PC-3 (cell line): ENCODE results near the gene POM121. TPM values are rescaled to one million over a fixed set of nuclear protein-coding genes. Genes with fewer than 3 reads are reported as not detected.
A peak's percentile ranks its signal among the peaks of the same experiment; 100 is the strongest.
"Not testable (repeated sequence)": the region's sequence is repeated elsewhere in the genome, so short reads cannot be mapped to it uniquely, and the experiment has no call there.

ENCODE experiments used
- ATAC-seq: fragments of 200-7000 bp; cut with Tn5 transposase; 2 replicates; pipeline ENCODE4 v1.9.1; 2020; ENCODE audit warnings: mild to moderate bottlenecking, moderate library complexity
- BruUV-seq: library from RNA; stranded (reverse); fragments of 400-500 nt; replicated peaks from 2 replicates; lab custom pipeline; 2021; lab: Mats Ljungman, UMichigan
- CTCF ChIA-PET: fragments of 300-600 bp; sonication (Branson Sonifier 250); formaldehyde crosslinking; loops from one replicate; lab custom pipeline; 2022; ENCODE audit warnings: antibody characterized with exemption; lab: Charles Lee
- POLR2A ChIA-PET: fragments of 300-600 bp; sonication (Branson Sonifier 250); formaldehyde crosslinking; loops from one replicate; lab custom pipeline; 2022; ENCODE audit warnings: antibody characterized with exemption; ENCODE audit not compliant: unreplicated experiment; lab: Charles Lee
- DNase-seq: peaks from one replicate; pipeline ENCODE4 v3.0.0-alpha.2; 2015
- H2AFZ ChIP-seq: fragments of 300-600 bp; sonication (generic); 2 replicates; pipeline ENCODE4 v1.6.0; 2016; ENCODE audit warnings: antibody characterized with exemption, low read length
- H3F3A ChIP-seq: fragments of 300-600 bp; sonication (generic); one replicate; pipeline ENCODE4 v1.6.0; 2017; ENCODE audit warnings: antibody characterized with exemption, low read length, control low read depth, mild to moderate bottlenecking; ENCODE audit not compliant: unreplicated experiment
- H3K27ac ChIP-seq: fragments of 300-600 bp; sonication (generic); 2 replicates; pipeline ENCODE4 v1.5.1; 2016; ENCODE audit warnings: mild to moderate bottlenecking, low read length
- H3K27me3 ChIP-seq: fragments of 300-600 bp; sonication (generic); 2 replicates; pipeline ENCODE4 v1.6.1; 2016; ENCODE audit warnings: low read length, mixed read lengths
- H3K36me3 ChIP-seq: fragments of 300-600 bp; sonication (generic); 2 replicates; pipeline ENCODE4 v1.6.1; 2016; ENCODE audit warnings: low read depth, mixed run types, low read length, mixed read lengths
- H3K4me1 ChIP-seq: fragments of 300-600 bp; sonication (generic); 2 replicates; pipeline ENCODE4 v1.5.1; 2016; ENCODE audit warnings: low read length; ENCODE audit not compliant: insufficient read depth
- H3K4me2 ChIP-seq: fragments of 300-600 bp; sonication (generic); 2 replicates; pipeline ENCODE4 v1.6.0; 2016; ENCODE audit warnings: low read length
- H3K4me3 ChIP-seq: fragments of 300-600 bp; sonication (generic); 2 replicates; pipeline ENCODE4 v1.5.1; 2016; ENCODE audit warnings: mild to moderate bottlenecking, low read length, mixed read lengths
- H3K79me2 ChIP-seq: fragments of 300-600 bp; sonication (generic); 2 replicates; pipeline ENCODE4 v1.6.1; 2017; ENCODE audit warnings: low read length, mixed read lengths
- H3K9ac ChIP-seq: fragments of 300-600 bp; sonication (generic); 2 replicates; pipeline ENCODE4 v1.6.0; 2016; ENCODE audit warnings: mild to moderate bottlenecking, low read length
- H3K9me2 ChIP-seq: fragments of 300-600 bp; sonication (generic); replicated peaks from 2 replicates; pipeline ENCODE4 v1.6.1; 2016; ENCODE audit warnings: mixed run types, low read length, mixed read lengths
- H3K9me3 ChIP-seq: fragments of 300-600 bp; sonication (generic); 2 replicates; pipeline ENCODE4 v1.6.1; 2016; ENCODE audit warnings: low read length, mixed read lengths
- H4K20me1 ChIP-seq: fragments of 300-600 bp; sonication (generic); 2 replicates; pipeline ENCODE4 v1.6.1; 2016; ENCODE audit warnings: low read length, mixed read lengths
- intact Hi-C: fragments of 100-400 bp; cut with micrococcal nuclease; formaldehyde crosslinking; loops from 2 replicates; pipeline ENCODE4 v1.9.0; 2023
- total RNA-seq: library from RNA; depleted of rRNA; stranded (reverse); fragments of >200 nt; gene quantifications from 2 replicates; pipeline ENCODE4 v1.2.3, GENCODE V29; 2014

The POM121 gene
- total RNA-seq, 1 experiment from 2014 or later, result 13.1 TPM

- H3K9me2 ChIP-seq, H3K4me1 ChIP-seq, H3K27ac ChIP-seq, H3K36me3 ChIP-seq, H3K9ac ChIP-seq, H4K20me1 ChIP-seq, H3K79me2 ChIP-seq, H3K9me3 ChIP-seq, intact Hi-C loops, H3K4me2 ChIP-seq, H2AFZ ChIP-seq, ATAC-seq, DNase-seq, POLR2A ChIA-PET, H3F3A ChIP-seq, BruUV-seq, CTCF ChIA-PET, H3K27me3 ChIP-seq, H3K4me3 ChIP-seq: not testable (repeated sequence)
Observed at GRCh38 chr7:72966892-72967291, 42.0 kb downstream of the POM121 start.

GRCh38 chr7:72968980-72969516 is 44.2 kb downstream of the POM121 start, which contains the start of gene TRIM74:
Gene TRIM74, minus strand, starts transcription at chr7:72969466. Its CDS starts 3,309 bp downstream, at chr7:72966157.
- H4K20me1 ChIP-seq, H3K4me3 ChIP-seq, H3F3A ChIP-seq, POLR2A ChIA-PET, H3K27me3 ChIP-seq, H2AFZ ChIP-seq, H3K4me2 ChIP-seq, H3K36me3 ChIP-seq, DNase-seq, BruUV-seq, H3K79me2 ChIP-seq, ATAC-seq, CTCF ChIA-PET, H3K9ac ChIP-seq, H3K27ac ChIP-seq, intact Hi-C loops, H3K9me3 ChIP-seq, H3K9me2 ChIP-seq, H3K4me1 ChIP-seq: not testable (repeated sequence)

DNA sequence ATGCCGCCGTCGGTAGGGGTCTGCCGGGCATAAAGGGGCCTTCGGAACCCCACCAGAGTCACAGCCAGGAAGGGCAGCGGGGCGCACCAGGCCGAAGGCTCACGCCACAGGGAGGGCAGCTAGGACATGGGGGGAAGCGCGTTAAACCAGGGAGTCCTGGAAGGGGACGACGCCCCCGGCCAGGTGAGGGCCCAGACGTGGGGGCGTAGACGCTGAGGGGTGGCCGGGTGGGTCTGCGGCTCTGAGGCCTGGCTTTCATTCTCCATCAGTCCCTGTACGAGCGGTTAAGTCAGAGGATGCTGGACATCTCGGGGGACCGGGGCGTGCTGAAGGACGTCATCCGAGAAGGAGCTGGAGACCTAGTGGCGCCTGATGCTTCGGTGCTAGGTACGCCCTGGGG is 44.8 kb downstream of the POM121 start:
- H4K20me1 ChIP-seq, CTCF ChIA-PET, H3K9me2 ChIP-seq, H3K4me2 ChIP-seq, H3K4me3 ChIP-seq, ATAC-seq, DNase-seq, H3K9me3 ChIP-seq, POLR2A ChIA-PET, H3K4me1 ChIP-seq, H2AFZ ChIP-seq, H3F3A ChIP-seq, intact Hi-C loops, H3K79me2 ChIP-seq, H3K36me3 ChIP-seq, H3K9ac ChIP-seq, H3K27me3 ChIP-seq, BruUV-seq, H3K27ac ChIP-seq: not testable (repeated sequence)

- H3F3A ChIP-seq, H3K79me2 ChIP-seq, H3K9ac ChIP-seq, POLR2A ChIA-PET, H3K9me2 ChIP-seq, H3K27ac ChIP-seq, H4K20me1 ChIP-seq, BruUV-seq, H3K27me3 ChIP-seq, H3K4me1 ChIP-seq, DNase-seq, H3K36me3 ChIP-seq, CTCF ChIA-PET, H3K4me2 ChIP-seq, H3K4me3 ChIP-seq, H2AFZ ChIP-seq, H3K9me3 ChIP-seq, intact Hi-C loops: not testable (repeated sequence)
- peak; percentile 27; the same call in 1 of the 2 replicates for ATAC-seq
Observed at GRCh38 chr7:72971505-72971904, 46.6 kb downstream of the POM121 start.

- not testable (repeated sequence) for ATAC-seq, H3K9me2 ChIP-seq
Observed at GRCh38 chr7:72974781-72975180, 49.9 kb downstream of the POM121 start.

DNA sequence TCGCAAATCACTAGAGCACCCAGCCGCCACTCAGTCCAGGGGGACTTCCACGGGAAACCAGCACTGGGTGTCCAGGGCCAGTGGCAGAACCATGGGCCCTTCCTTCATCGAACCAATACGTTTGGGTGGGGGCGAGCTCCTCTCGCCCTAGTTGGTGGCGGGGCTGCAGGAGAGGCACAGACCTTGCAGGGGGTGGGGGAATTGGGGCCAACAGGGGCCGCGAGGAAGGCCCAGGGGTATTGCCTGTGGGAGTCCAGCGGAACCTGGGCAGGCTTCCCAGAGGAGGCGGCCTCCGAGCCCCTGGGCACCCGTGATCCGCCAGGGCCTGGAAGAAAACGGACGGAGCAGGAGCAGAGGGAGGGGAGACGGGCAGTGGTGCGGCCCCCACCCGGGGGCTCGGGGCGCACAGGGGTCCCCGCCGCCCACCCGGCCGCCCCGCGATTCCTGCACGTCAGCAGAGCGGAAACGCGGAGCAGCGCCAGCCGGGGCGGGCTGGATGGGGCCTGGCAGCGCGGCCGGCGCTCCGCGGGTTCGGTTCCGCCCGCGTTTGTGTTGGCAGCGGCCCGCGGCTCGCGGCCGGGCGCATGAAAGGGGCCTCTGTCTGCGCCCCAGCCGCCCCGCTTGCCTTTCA is 50.9 kb downstream of the POM121 start:
- H3K27ac ChIP-seq, H3K9ac ChIP-seq, H3K4me1 ChIP-seq, H2AFZ ChIP-seq, H3K4me2 ChIP-seq, H3F3A ChIP-seq, H3K9me2 ChIP-seq, H3K36me3 ChIP-seq, ATAC-seq, H3K9me3 ChIP-seq, intact Hi-C loops, H3K4me3 ChIP-seq, H3K79me2 ChIP-seq, DNase-seq, POLR2A ChIA-PET, CTCF ChIA-PET, BruUV-seq, H3K27me3 ChIP-seq, H4K20me1 ChIP-seq: not testable (repeated sequence)

More at GRCh38 chr7:72974781-72975180, 49.9 kb downstream of the POM121 start:
- BruUV-seq, H3K9me3 ChIP-seq, H3F3A ChIP-seq, H3K79me2 ChIP-seq, H3K4me1 ChIP-seq, CTCF ChIA-PET, DNase-seq, H3K27me3 ChIP-seq, H4K20me1 ChIP-seq, H3K36me3 ChIP-seq, H3K4me2 ChIP-seq, H3K27ac ChIP-seq, intact Hi-C loops, H3K4me3 ChIP-seq, H3K9ac ChIP-seq, H2AFZ ChIP-seq, POLR2A ChIA-PET: not testable (repeated sequence)
